HCT116 (cell line): ENCODE measurements around the gene EPHB3. TPM values are rescaled to one million over a fixed set of nuclear protein-coding genes. Genes with fewer than 3 reads are reported as not detected.

Experiments
- ATAC-seq: fragments of 200-7000 bp; cut with Tn5 transposase; 2 replicates; pipeline ENCODE4 v1.9.1; 2020; ENCODE audit warnings: mild to moderate bottlenecking, moderate library complexity
- BruUV-seq: library from RNA; stranded (reverse); fragments of 400-500 nt; replicated peaks from 2 replicates; lab custom pipeline; 2021; lab: Mats Ljungman, UMichigan
- CTCF ChIA-PET: fragments of 300-600 bp; sonication (Branson Sonifier 250); formaldehyde crosslinking; loops from one replicate; lab custom pipeline; 2021; ENCODE audit warnings: antibody characterized with exemption; lab: Charles Lee
- POLR2A ChIA-PET: fragments of 300-600, 350-600 bp; sonication (Branson Sonifier 250); formaldehyde crosslinking; loops from one replicate; lab custom pipeline; 2021; ENCODE audit warnings: antibody characterized with exemption; lab: Charles Lee
- RAD21 ChIA-PET, 2 experiments: fragments of 300-600 bp; sonication (Branson Sonifier 250); formaldehyde crosslinking; loops; one replicate each; lab custom pipeline; 2023; ENCODE audit warnings: low total read pairs in 2 of 2; ENCODE audit not compliant: uncharacterized antibody in 2 of 2, unreplicated experiment in 2 of 2, low non-redundant PET in 1 of 2; lab: Charles Lee
- DNase-seq: peaks from one replicate; pipeline ENCODE4 v3.0.0-alpha.2; 2010; ENCODE audit warnings: low read depth, low spot score
- H2AFZ ChIP-seq: fragments of 200-600 bp; shearing (Covaris generic), sonication (generic); 2 replicates; pipeline ENCODE4 v1.6.1; 2017; ENCODE audit warnings: low read depth, mixed run types, mixed read lengths, antibody characterized with exemption, low read length; ENCODE audit not compliant: poor library complexity, severe bottlenecking
- H3K27ac ChIP-seq: 2 replicates; pipeline ENCODE4 v1.5.1; 2012; ENCODE audit warnings: low read depth, low read length
- H3K27me3 ChIP-seq: fragments of 200-600 bp; sonication (generic); 2 replicates; pipeline ENCODE4 v1.6.1; 2016; ENCODE audit warnings: mixed run types, low read length, mixed read lengths; ENCODE audit not compliant: insufficient read depth
- H3K36me3 ChIP-seq, 2 experiments: fragments of 200-500 bp in 1 of 2; fragments of 200-600 bp in 1 of 2; sonication (Bioruptor generic) in 1 of 2; sonication (generic) in 1 of 2; 2 replicates each; pipeline versions ENCODE4 v1.5.1 to v1.6.1; 2014 to 2016; ENCODE audit warnings: low read length in 2 of 2, inconsistent platforms in 1 of 2, mixed read lengths in 1 of 2, mixed run types in 1 of 2; ENCODE audit not compliant: insufficient read depth in 2 of 2, control insufficient read depth in 1 of 2
- H3K4me1 ChIP-seq, 2 experiments: fragments of 200-600 bp in 1 of 2; sonication (generic) in 1 of 2; 2 replicates each; pipeline versions ENCODE4 v1.5.1 to v1.6.1; 2012 to 2017; ENCODE audit warnings: low read length in 2 of 2, inconsistent platforms in 1 of 2, mild to moderate bottlenecking in 1 of 2, mixed read lengths in 1 of 2, mixed run types in 1 of 2, moderate library complexity in 1 of 2; ENCODE audit not compliant: insufficient read depth in 2 of 2, control insufficient read depth in 1 of 2
- H3K4me2 ChIP-seq: fragments of 200-600 bp; sonication (generic); 2 replicates; pipeline ENCODE4 v1.6.1; 2017; ENCODE audit warnings: mixed run types, low read length, mixed read lengths
- H3K4me3 ChIP-seq, 2 experiments: fragments of 200-600 bp in 1 of 2; sonication (generic) in 1 of 2; replicated peaks in 1 of 2; 2 replicates each; pipeline ENCODE4 v1.5.1; 2011 to 2016; ENCODE audit warnings: low read length in 2 of 2, control low read depth in 1 of 2, low read depth in 1 of 2, mild to moderate bottlenecking in 1 of 2, mixed read lengths in 1 of 2, mixed run types in 1 of 2
- H3K79me2 ChIP-seq: fragments of 200-600 bp; sonication (generic); 2 replicates; pipeline ENCODE4 v1.6.1; 2017; ENCODE audit warnings: mild to moderate bottlenecking, mixed run types, low read length, moderate library complexity, mixed read lengths; ENCODE audit not compliant: insufficient read depth
- H3K9ac ChIP-seq: fragments of 200-600 bp; sonication (generic); 2 replicates; pipeline ENCODE4 v1.6.1; 2016; ENCODE audit warnings: low read length, mixed read lengths
- H3K9me2 ChIP-seq: fragments of 200-600 bp; sonication (generic), shearing (Covaris generic); 2 replicates; pipeline ENCODE4 v1.6.1; 2017; ENCODE audit warnings: mixed run types, mild to moderate bottlenecking, moderate library complexity; ENCODE audit not compliant: insufficient read depth
- H3K9me3 ChIP-seq, 2 experiments: fragments of 200-500 bp in 1 of 2; fragments of 200-600 bp in 1 of 2; sonication (Bioruptor generic) in 1 of 2; sonication (generic) in 1 of 2; 2 replicates each; pipeline ENCODE4 v1.6.1; 2014 to 2017; ENCODE audit warnings: low read length in 2 of 2, mixed read lengths in 2 of 2, inconsistent platforms in 1 of 2, low read depth in 1 of 2, mild to moderate bottlenecking in 1 of 2, mixed run types in 1 of 2, moderate library complexity in 1 of 2; ENCODE audit not compliant: control insufficient read depth in 1 of 2, insufficient read depth in 1 of 2
- H4K20me1 ChIP-seq: fragments of 200-600 bp; sonication (generic), shearing (Covaris generic); 2 replicates; pipeline ENCODE4 v1.6.1; 2017; ENCODE audit warnings: mixed run types, mild to moderate bottlenecking, moderate library complexity; ENCODE audit not compliant: insufficient read depth
- CEBPB ChIP-seq: IDR thresholded peaks from 2 replicates; pipeline ENCODE4 v1.6.1; 2012; ENCODE audit warnings: low read depth
- EGR1 ChIP-seq: IDR thresholded peaks from 2 replicates; pipeline ENCODE4 v1.6.1; 2012; ENCODE audit warnings: low read depth
- ELF1 ChIP-seq: IDR thresholded peaks from 2 replicates; pipeline ENCODE4 v1.6.1; 2012; ENCODE audit warnings: low read depth, borderline replicate concordance
- EZH2 ChIP-seq: fragments of 200-600 bp; sonication (generic); IDR thresholded peaks from 2 replicates; pipeline ENCODE4 v1.6.1; 2017; ENCODE audit warnings: antibody characterized with exemption, mixed run types
- EZH2phosphoT487 ChIP-seq: fragments of 200-600 bp; IDR thresholded peaks from 2 replicates; pipeline ENCODE4 v1.6.1; 2018; ENCODE audit warnings: antibody characterized with exemption, borderline replicate concordance
- FOSL1 ChIP-seq: IDR thresholded peaks from 2 replicates; pipeline ENCODE4 v1.6.1; 2012; ENCODE audit warnings: low read depth
- JUND ChIP-seq: IDR thresholded peaks from 2 replicates; pipeline ENCODE4 v1.6.1; 2012
- POLR2A ChIP-seq: IDR thresholded peaks from 2 replicates; pipeline ENCODE4 v1.7.0; 2011; ENCODE audit warnings: borderline replicate concordance; ENCODE audit not compliant: insufficient read depth, insufficient read length; ENCODE audit errors: extremely low read depth
- POLR2AphosphoS5 ChIP-seq: IDR thresholded peaks from 2 replicates; pipeline ENCODE4 v1.6.1; 2011; ENCODE audit warnings: mild to moderate bottlenecking, low read depth, low read length, moderate library complexity
- RAD21 ChIP-seq: IDR thresholded peaks from 2 replicates; pipeline ENCODE4 v1.6.1; 2012; ENCODE audit warnings: low read depth, mild to moderate bottlenecking
- SRF ChIP-seq: IDR thresholded peaks from 2 replicates; pipeline ENCODE4 v1.6.1; 2012; ENCODE audit warnings: low read depth
- TCF7L2 ChIP-seq: IDR thresholded peaks from 2 replicates; pipeline ENCODE4 v1.7.0; 2011; ENCODE audit warnings: borderline replicate concordance, inconsistent platforms; ENCODE audit not compliant: insufficient read depth, insufficient read length; ENCODE audit errors: extremely low read depth
- YY1 ChIP-seq: IDR thresholded peaks from 2 replicates; pipeline ENCODE4 v1.6.1; 2011; ENCODE audit warnings: low read length, low read depth, moderate library complexity, mild to moderate bottlenecking; ENCODE audit not compliant: insufficient replicate concordance; ENCODE audit errors: extremely low read depth
- ZFX ChIP-seq: fragments of 450-650 bp; IDR thresholded peaks from 2 replicates; pipeline ENCODE4 v1.6.1; 2017
- ZNF274 ChIP-seq: fragments of 200-500 bp; sonication (Bioruptor generic); IDR thresholded peaks from 2 replicates; pipeline ENCODE4 v1.6.1; 2014; ENCODE audit warnings: mild to moderate bottlenecking, low read depth, low read length, inconsistent platforms
- intact Hi-C: fragments of 100-400 bp; cut with micrococcal nuclease; formaldehyde crosslinking; loops from 2 replicates; pipeline ENCODE4 v1.10.0; 2022
- total RNA-seq: library from RNA; stranded (reverse); gene quantifications from one replicate; pipeline ENCODE4 v1.2.1, GENCODE V29; 2021; ENCODE audit not compliant: unreplicated experiment
- TF ChIP-seq, protein P1 (sequence below): IDR thresholded peaks from 2 replicates; pipeline ENCODE4 v1.6.1; 2012
- TF ChIP-seq, protein P2 (sequence below): IDR thresholded peaks from 2 replicates; pipeline ENCODE4 v1.6.1; 2011; ENCODE audit warnings: mild to moderate bottlenecking, low read length, moderate library complexity; ENCODE audit not compliant: insufficient replicate concordance; ENCODE audit errors: extremely low read depth
- TF ChIP-seq, protein P3 (sequence below): IDR thresholded peaks from 2 replicates; pipeline ENCODE4 v1.6.1; 2012
- TF ChIP-seq, protein P4 (sequence below): IDR thresholded peaks from 2 replicates; pipeline ENCODE4 v1.6.1; 2012; ENCODE audit warnings: low read depth

The EPHB3 gene
- total RNA-seq, 1 experiment from 2014 or later = 6.5 TPM

DNA sequence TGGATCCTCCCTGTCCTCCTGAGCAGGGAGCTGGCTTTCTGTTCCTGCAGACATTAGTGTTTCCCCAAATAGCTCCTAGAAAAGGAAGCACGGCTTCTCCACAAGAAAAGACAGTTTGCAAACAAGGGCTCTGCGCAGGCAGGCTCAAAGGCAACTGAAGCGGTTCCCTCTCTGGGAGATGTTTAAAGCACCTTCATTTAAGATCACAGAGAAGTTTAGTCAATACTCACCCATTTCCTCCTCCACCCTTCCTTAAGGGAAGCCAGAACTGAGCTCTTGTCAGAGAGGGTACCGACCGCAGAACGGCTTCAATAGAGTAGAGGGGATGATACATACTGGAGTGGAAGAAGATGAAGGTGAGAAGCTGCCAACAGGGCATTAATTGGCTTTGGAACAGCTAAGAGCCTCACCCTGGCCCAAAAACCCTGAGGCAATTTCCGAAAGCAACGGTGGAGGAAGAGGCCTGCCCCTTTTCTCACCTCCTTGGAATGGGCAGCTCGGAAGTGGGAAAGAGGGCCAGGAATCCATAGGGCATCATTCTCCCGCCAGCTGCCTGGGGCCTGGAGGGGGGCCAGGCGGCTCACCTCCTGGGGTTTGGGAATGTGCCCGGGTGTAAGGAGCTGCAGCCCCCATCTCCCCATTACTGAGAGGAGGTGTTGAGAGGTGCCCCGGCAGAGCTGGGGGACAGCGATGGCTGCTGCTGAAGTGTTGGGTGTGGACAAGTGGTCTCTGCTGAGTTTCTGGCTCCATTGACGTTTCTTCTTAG, 4.8 kb upstream of the EPHB3 start:
- H3K9me2 ChIP-seq = no peaks in the 10 kb centered on the region
- H3K4me3 ChIP-seq = no peak overlapping the region
- no peaks in the 10 kb centered on the region for H3K79me2 ChIP-seq
- no peaks in the 10 kb centered on the region for H3K27me3 ChIP-seq
- peaks cover 0 to 5% of the 10 kb centered on the region in 2 experiments; a peak in 1 of 4 replicates for H3K4me1 ChIP-seq
- POLR2A ChIA-PET = no interaction called here
- H3K9me3 ChIP-seq = no peaks in the 10 kb centered on the region
- no peak for ATAC-seq
- H3K36me3 ChIP-seq = no peaks in the 10 kb centered on the region
- no peak for DNase-seq
- no peak overlapping the region for H3K9ac ChIP-seq
- TF ChIP-seq TCF7L2 = no peak
- TF ChIP-seq YY1 = no peak
- TF ChIP-seq EZH2phosphoT487 = no peak
- TF ChIP-seq ZNF274 = no peak
- no peak for TF ChIP-seq FOSL1
- TF ChIP-seq ELF1 = no peak
- TF ChIP-seq CEBPB = no peak
- TF ChIP-seq RAD21 = no peak
- no peak for TF ChIP-seq EGR1
- TF ChIP-seq JUND = no peak
- TF ChIP-seq, protein P1, sequence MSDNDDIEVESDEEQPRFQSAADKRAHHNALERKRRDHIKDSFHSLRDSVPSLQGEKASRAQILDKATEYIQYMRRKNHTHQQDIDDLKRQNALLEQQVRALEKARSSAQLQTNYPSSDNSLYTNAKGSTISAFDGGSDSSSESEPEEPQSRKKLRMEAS = no peak
- TF ChIP-seq, protein P2, sequence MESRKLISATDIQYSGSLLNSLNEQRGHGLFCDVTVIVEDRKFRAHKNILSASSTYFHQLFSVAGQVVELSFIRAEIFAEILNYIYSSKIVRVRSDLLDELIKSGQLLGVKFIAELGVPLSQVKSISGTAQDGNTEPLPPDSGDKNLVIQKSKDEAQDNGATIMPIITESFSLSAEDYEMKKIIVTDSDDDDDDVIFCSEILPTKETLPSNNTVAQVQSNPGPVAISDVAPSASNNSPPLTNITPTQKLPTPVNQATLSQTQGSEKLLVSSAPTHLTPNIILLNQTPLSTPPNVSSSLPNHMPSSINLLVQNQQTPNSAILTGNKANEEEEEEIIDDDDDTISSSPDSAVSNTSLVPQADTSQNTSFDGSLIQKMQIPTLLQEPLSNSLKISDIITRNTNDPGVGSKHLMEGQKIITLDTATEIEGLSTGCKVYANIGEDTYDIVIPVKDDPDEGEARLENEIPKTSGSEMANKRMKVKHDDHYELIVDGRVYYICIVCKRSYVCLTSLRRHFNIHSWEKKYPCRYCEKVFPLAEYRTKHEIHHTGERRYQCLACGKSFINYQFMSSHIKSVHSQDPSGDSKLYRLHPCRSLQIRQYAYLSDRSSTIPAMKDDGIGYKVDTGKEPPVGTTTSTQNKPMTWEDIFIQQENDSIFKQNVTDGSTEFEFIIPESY = no peak
- TF ChIP-seq POLR2A = no peak
- TF ChIP-seq ZFX = no peak
- no peak for TF ChIP-seq SRF
- TF ChIP-seq POLR2AphosphoS5 = no peak
- TF ChIP-seq, protein P3, sequence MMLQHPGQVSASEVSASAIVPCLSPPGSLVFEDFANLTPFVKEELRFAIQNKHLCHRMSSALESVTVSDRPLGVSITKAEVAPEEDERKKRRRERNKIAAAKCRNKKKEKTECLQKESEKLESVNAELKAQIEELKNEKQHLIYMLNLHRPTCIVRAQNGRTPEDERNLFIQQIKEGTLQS = no peak
- TF ChIP-seq, protein P4, sequence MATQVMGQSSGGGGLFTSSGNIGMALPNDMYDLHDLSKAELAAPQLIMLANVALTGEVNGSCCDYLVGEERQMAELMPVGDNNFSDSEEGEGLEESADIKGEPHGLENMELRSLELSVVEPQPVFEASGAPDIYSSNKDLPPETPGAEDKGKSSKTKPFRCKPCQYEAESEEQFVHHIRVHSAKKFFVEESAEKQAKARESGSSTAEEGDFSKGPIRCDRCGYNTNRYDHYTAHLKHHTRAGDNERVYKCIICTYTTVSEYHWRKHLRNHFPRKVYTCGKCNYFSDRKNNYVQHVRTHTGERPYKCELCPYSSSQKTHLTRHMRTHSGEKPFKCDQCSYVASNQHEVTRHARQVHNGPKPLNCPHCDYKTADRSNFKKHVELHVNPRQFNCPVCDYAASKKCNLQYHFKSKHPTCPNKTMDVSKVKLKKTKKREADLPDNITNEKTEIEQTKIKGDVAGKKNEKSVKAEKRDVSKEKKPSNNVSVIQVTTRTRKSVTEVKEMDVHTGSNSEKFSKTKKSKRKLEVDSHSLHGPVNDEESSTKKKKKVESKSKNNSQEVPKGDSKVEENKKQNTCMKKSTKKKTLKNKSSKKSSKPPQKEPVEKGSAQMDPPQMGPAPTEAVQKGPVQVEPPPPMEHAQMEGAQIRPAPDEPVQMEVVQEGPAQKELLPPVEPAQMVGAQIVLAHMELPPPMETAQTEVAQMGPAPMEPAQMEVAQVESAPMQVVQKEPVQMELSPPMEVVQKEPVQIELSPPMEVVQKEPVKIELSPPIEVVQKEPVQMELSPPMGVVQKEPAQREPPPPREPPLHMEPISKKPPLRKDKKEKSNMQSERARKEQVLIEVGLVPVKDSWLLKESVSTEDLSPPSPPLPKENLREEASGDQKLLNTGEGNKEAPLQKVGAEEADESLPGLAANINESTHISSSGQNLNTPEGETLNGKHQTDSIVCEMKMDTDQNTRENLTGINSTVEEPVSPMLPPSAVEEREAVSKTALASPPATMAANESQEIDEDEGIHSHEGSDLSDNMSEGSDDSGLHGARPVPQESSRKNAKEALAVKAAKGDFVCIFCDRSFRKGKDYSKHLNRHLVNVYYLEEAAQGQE = no peak
- TF ChIP-seq EZH2 = no peak
- H3K4me2 ChIP-seq = no peak overlapping the region
- H2AFZ ChIP-seq = no peak overlapping the region
- intact Hi-C loops = no loop called here
- H4K20me1 ChIP-seq = no peaks in the 10 kb centered on the region
- RAD21 ChIA-PET = no interaction called here
- no peak overlapping the region for H3K27ac ChIP-seq
- no TSS peak for BruUV-seq
- CTCF ChIA-PET = interaction anchor here (1.3 kb wide), 1 partner anchor 255 kb away, joined by 3 read pairs; the partner anchor contains the start of gene VPS8
